H1 (cell line): Measurements from ENCODE around the gene SLC35F3. TPM values are rescaled to one million over a fixed set of nuclear protein-coding genes. Genes with fewer than 3 reads are reported as not detected.

Experiments used
- CTCF ChIA-PET: fragments of 300-600 bp; sonication (Branson Sonifier 250); formaldehyde crosslinking; loops from one replicate; lab custom pipeline; 2021; ENCODE audit not compliant: partially characterized antibody; lab: Charles Lee
- POLR2A ChIA-PET: fragments of 300-600 bp; sonication (Branson Sonifier 250); formaldehyde crosslinking; loops from one replicate; lab custom pipeline; 2021; ENCODE audit warnings: inconsistent platforms; ENCODE audit not compliant: partially characterized antibody; lab: Charles Lee
- DNase-seq, 2 experiments: peaks; one replicate each; pipeline versions ENCODE4 v3.0.0 to v3.0.0-alpha.2; 2010 to 2022; ENCODE audit warnings: low spot score in 2 of 2, low read depth in 1 of 2, mixed read lengths in 1 of 2
- FAIRE-seq: peaks from 2 replicates; lab custom pipeline; 2011; peaks lifted over from hg19 to GRCh38; lab: Jason Lieb, UNC
- H2AFZ ChIP-seq: 2 replicates; pipeline ENCODE4 v1.8.1; 2012; ENCODE audit warnings: low read length, inconsistent platforms
- H2AK5ac ChIP-seq: 2 replicates; pipeline ENCODE4 v1.6.1; 2013; ENCODE audit warnings: low read depth, low read length
- H2BK120ac ChIP-seq: replicated peaks from 2 replicates; pipeline ENCODE3; 2013; ENCODE audit warnings: low read depth, low read length, inconsistent platforms
- H2BK12ac ChIP-seq: 2 replicates; pipeline ENCODE4 v1.6.1; 2013; ENCODE audit warnings: low read depth, low read length
- H2BK15ac ChIP-seq: 2 replicates; pipeline ENCODE4 v1.6.1; 2013; ENCODE audit warnings: low read length
- H2BK20ac ChIP-seq: 2 replicates; pipeline ENCODE4 v1.6.1; 2013; ENCODE audit warnings: low read length
- H2BK5ac ChIP-seq: 2 replicates; pipeline ENCODE4 v1.6.1; 2013; ENCODE audit warnings: low read depth, low read length
- H3K14ac ChIP-seq: 2 replicates; pipeline ENCODE4 v1.6.1; 2013; ENCODE audit warnings: inconsistent platforms; ENCODE audit not compliant: insufficient read length
- H3K18ac ChIP-seq: 2 replicates; pipeline ENCODE4 v1.6.1; 2013; ENCODE audit warnings: low read length; ENCODE audit errors: extremely low read depth
- H3K23ac ChIP-seq: 2 replicates; pipeline ENCODE4 v1.6.1; 2013; ENCODE audit warnings: inconsistent platforms; ENCODE audit not compliant: insufficient read length
- H3K23me2 ChIP-seq: 2 replicates; pipeline ENCODE4 v1.6.1; 2013; ENCODE audit warnings: low read depth, low read length
- H3K27ac ChIP-seq: 2 replicates; pipeline ENCODE4 v1.6.1; 2011; ENCODE audit warnings: low read depth, low read length, inconsistent platforms
- H3K27me3 ChIP-seq, 4 experiments: replicated peaks in 1 of 4; 1 replicate in 1 of 4; 2 replicates in 3 of 4; pipeline versions ENCODE4 v1.6.1 to v1.8.1; 2011 to 2013; ENCODE audit warnings: low read length in 3 of 4, mild to moderate bottlenecking in 3 of 4, inconsistent platforms in 2 of 4, mixed read lengths in 2 of 4, moderate library complexity in 1 of 4; ENCODE audit not compliant: control insufficient read depth in 3 of 4, insufficient read depth in 3 of 4; ENCODE audit errors: extremely low read depth in 1 of 4
- H3K36me3 ChIP-seq, 4 experiments: 2 replicates each; pipeline versions ENCODE4 v1.6.1 to v1.8.1; 2011 to 2013; ENCODE audit warnings: mild to moderate bottlenecking in 4 of 4, low read length in 3 of 4, moderate library complexity in 2 of 4, control low read depth in 1 of 4, inconsistent platforms in 1 of 4; ENCODE audit not compliant: insufficient read depth in 4 of 4, control insufficient read depth in 2 of 4
- H3K4ac ChIP-seq: replicated peaks from 2 replicates; pipeline ENCODE3; 2013; ENCODE audit warnings: low read length, low read depth, mixed read lengths, inconsistent platforms; ENCODE audit not compliant: insufficient read length
- H3K4me1 ChIP-seq, 4 experiments: replicated peaks in 1 of 4; 1 replicate in 1 of 4; 2 replicates in 3 of 4; pipeline versions ENCODE4 v1.6.1 to v1.8.1; 2011 to 2013; ENCODE audit warnings: low read length in 3 of 4, inconsistent platforms in 2 of 4, mixed read lengths in 1 of 4; ENCODE audit not compliant: insufficient read depth in 4 of 4, control insufficient read depth in 3 of 4
- H3K4me2 ChIP-seq, 2 experiments: 2 replicates each; pipeline versions ENCODE4 v1.6.1 to v1.8.1; 2011 to 2013; ENCODE audit warnings: low read depth in 2 of 2, low read length in 2 of 2, control low read depth in 1 of 2, inconsistent platforms in 1 of 2, mild to moderate bottlenecking in 1 of 2; ENCODE audit not compliant: insufficient read depth in 1 of 2
- H3K4me3 ChIP-seq, 4 experiments: fragments of 200-600, 300-600 bp in 1 of 4; sonication (generic), shearing (Covaris generic), sonication (Bioruptor Twin) in 1 of 4; 2 replicates each; pipeline versions ENCODE4 v1.5.1 to v1.8.1; 2011 to 2016; ENCODE audit warnings: low read length in 4 of 4, low read depth in 3 of 4, control low read depth in 2 of 4, inconsistent platforms in 2 of 4, mild to moderate bottlenecking in 2 of 4, mixed read lengths in 1 of 4, moderate library complexity in 1 of 4; ENCODE audit not compliant: insufficient read depth in 2 of 4; ENCODE audit errors: extremely low read depth in 1 of 4
- H3K56ac ChIP-seq: replicated peaks from 2 replicates; pipeline ENCODE3; 2013; ENCODE audit warnings: low read depth, mild to moderate bottlenecking, mixed read lengths, low read length, inconsistent platforms; ENCODE audit not compliant: insufficient read length
- H3K79me1 ChIP-seq: 2 replicates; pipeline ENCODE4 v1.6.1; 2013; ENCODE audit warnings: low read depth, low read length, control low read depth
- H3K79me2 ChIP-seq, 2 experiments: 2 replicates each; pipeline versions ENCODE4 v1.6.1 to v1.8.1; 2012 to 2013; ENCODE audit warnings: low read length in 2 of 2, mild to moderate bottlenecking in 2 of 2, inconsistent platforms in 1 of 2; ENCODE audit not compliant: insufficient read depth in 2 of 2, control insufficient read depth in 1 of 2
- H3K9ac ChIP-seq, 4 experiments: replicated peaks in 1 of 4; 1 replicate in 1 of 4; 2 replicates in 3 of 4; pipeline versions ENCODE4 v1.6.1 to v1.8.1; 2011 to 2013; ENCODE audit warnings: low read depth in 3 of 4, low read length in 3 of 4, control low read depth in 2 of 4, mild to moderate bottlenecking in 2 of 4, moderate library complexity in 2 of 4, inconsistent platforms in 1 of 4; ENCODE audit errors: extremely low read depth in 1 of 4
- H3K9me3 ChIP-seq, 2 experiments: 2 replicates each; pipeline versions ENCODE4 v1.6.1 to v1.8.1; 2012 to 2013; ENCODE audit warnings: mild to moderate bottlenecking in 2 of 2, moderate library complexity in 2 of 2, control low read depth in 1 of 2, inconsistent platforms in 1 of 2, low read depth in 1 of 2, low read length in 1 of 2, mixed read lengths in 1 of 2; ENCODE audit not compliant: insufficient read depth in 2 of 2
- H4K20me1 ChIP-seq, 2 experiments: replicated peaks in 1 of 2; 2 replicates each; pipeline versions ENCODE3 to v1.8.1; 2011 to 2013; ENCODE audit warnings: inconsistent platforms in 2 of 2, low read length in 2 of 2, mild to moderate bottlenecking in 1 of 2; ENCODE audit not compliant: insufficient read depth in 2 of 2, control insufficient read depth in 1 of 2
- H4K5ac ChIP-seq: 2 replicates; pipeline ENCODE4 v1.6.1; 2013; ENCODE audit warnings: low read length, low read depth, mixed read lengths, inconsistent platforms; ENCODE audit not compliant: insufficient read length
- H4K8ac ChIP-seq: 2 replicates; pipeline ENCODE4 v1.8.0; 2013; ENCODE audit warnings: mild to moderate bottlenecking, moderate library complexity, low read length, inconsistent platforms; ENCODE audit not compliant: insufficient read depth; ENCODE audit errors: extremely low read depth
- H4K91ac ChIP-seq: replicated peaks from 2 replicates; pipeline ENCODE3; 2013; ENCODE audit warnings: low read length, mixed read lengths, inconsistent platforms; ENCODE audit not compliant: insufficient read length
- BRCA1 ChIP-seq: IDR thresholded peaks from 2 replicates; pipeline ENCODE4 v1.6.1; 2012; ENCODE audit warnings: low read depth, low read length, improper control_type of control experiment
- CBX5 ChIP-seq: fragments of 300-800, 300-1000 bp; sonication (generic); IDR thresholded peaks from 2 replicates; pipeline ENCODE4 v1.7.1; 2016; ENCODE audit warnings: antibody characterized with exemption, low read length, low read depth
- CEBPB ChIP-seq: IDR thresholded peaks from 2 replicates; pipeline ENCODE4 v1.6.1; 2012; ENCODE audit warnings: low read depth, low read length
- CHD1 ChIP-seq: IDR thresholded peaks from 2 replicates; pipeline ENCODE4 v1.6.1; 2012; ENCODE audit warnings: low read depth, low read length, improper control_type of control experiment
- KDM1A ChIP-seq: fragments of 200-600, 300-600 bp; sonication (generic); IDR thresholded peaks from 2 replicates; pipeline ENCODE4 v1.7.1; 2016; ENCODE audit warnings: mild to moderate bottlenecking, low read length, borderline replicate concordance
- PHF8 ChIP-seq: fragments of 200-600 bp; sonication (generic); conservative IDR thresholded peaks from 2 replicates; pipeline ENCODE4 v1.7.1; 2012; ENCODE audit warnings: low read depth, mild to moderate bottlenecking, inconsistent platforms, low read length, moderate library complexity
- POLR2AphosphoS5 ChIP-seq: IDR thresholded peaks from 2 replicates; pipeline ENCODE4 v1.6.1; 2011; ENCODE audit warnings: low read depth, low read length
- RBBP5 ChIP-seq: IDR thresholded peaks from 2 replicates; pipeline ENCODE4 v1.7.1; 2012; ENCODE audit warnings: low read depth, mild to moderate bottlenecking, inconsistent platforms, low read length, moderate library complexity, borderline replicate concordance
- RFX5 ChIP-seq: IDR thresholded peaks from 2 replicates; pipeline ENCODE4 v1.6.1; 2011; ENCODE audit warnings: low read depth, low read length, improper control_type of control experiment, borderline replicate concordance
- SIN3A ChIP-seq, 2 experiments: IDR thresholded peaks in 1 of 2; conservative IDR thresholded peaks in 1 of 2; 2 replicates each; pipeline ENCODE4 v1.6.1; 2011 to 2012; ENCODE audit warnings: low read length in 2 of 2, improper control_type of control experiment in 1 of 2, low read depth in 1 of 2, mild to moderate bottlenecking in 1 of 2
- SP2 ChIP-seq: IDR thresholded peaks from 2 replicates; pipeline ENCODE4 v1.6.1; 2012; ENCODE audit warnings: mild to moderate bottlenecking, low read length, inconsistent platforms
- WGBS, 2 experiments: shearing (Covaris generic) in 1 of 2; methylation state at CpG; one replicate each; pipeline versions ENCODE4 v1.1.6 to v1.1.7; 2013 to 2015; ENCODE audit warnings: low lambda C conversion rate in 2 of 2, mixed read lengths in 2 of 2, inconsistent platforms in 1 of 2, low coverage in 1 of 2, missing lambda C conversion rate in 1 of 2; ENCODE audit not compliant: insufficient replicate concordance in 2 of 2, insufficient coverage in 1 of 2, insufficient read length in 1 of 2; ENCODE audit errors: extremely low coverage in 1 of 2, missing lambda C conversion rate in 1 of 2; 5-methylcytosine and 5-hydroxymethylcytosine counted together
- polyA plus RNA-seq, 7 experiments: library from polyadenylated mRNA; depleted of rRNA in 3 of 7; stranded (reverse) in 5 of 7; unstranded in 2 of 7; fragments of >200 nt in 5 of 7; fragments of 200-250 nt in 2 of 7; gene quantifications; 1 replicate in 5 of 7; 2 replicates in 1 of 7; 4 replicates in 1 of 7; pipeline versions ENCODE4 v1.2.1 to v1.2.3, GENCODE V29; 2011 to 2013; ENCODE audit warnings: missing spikeins in 2 of 7, mixed read lengths in 2 of 7
- total RNA-seq: library from RNA; stranded (reverse); fragmentation: NEBNext Ultra II Directional; extraction: Animal tissue kit (Norgen Biotek cat#: 25700); gene quantifications from 2 replicates; pipeline ENCODE4 v1.2.1, GENCODE V29; 2021

The SLC35F3 gene
- total and polyA plus RNA-seq, 2 of the 8 experiments (the other 6 are each of a cell fraction or from before 2014, with no cell fraction given): 0.78 to 1.2 TPM

DNA sequence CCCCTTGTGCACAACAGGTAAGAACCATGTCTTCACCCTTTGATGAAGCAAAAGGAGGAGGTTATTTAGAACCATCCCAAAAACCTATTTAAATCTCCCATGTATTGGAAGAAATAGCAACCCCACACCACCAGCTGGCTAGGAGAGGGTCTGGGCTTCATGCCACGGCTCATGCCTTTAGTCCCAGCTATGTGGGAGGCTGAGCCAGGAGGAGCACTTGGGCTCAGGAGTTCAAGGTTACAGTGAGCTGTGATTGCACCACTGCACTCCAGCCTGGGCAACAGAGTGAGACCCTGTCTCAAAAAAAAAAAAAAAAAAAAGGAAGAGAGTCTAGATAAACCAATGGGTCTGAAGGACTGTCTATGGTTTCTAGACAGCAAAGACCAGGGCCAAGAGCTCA, 270.9 kb downstream of the SLC35F3 start:
- no peak overlapping the region for H2AK5ac ChIP-seq
- H3K18ac ChIP-seq: no peak overlapping the region
- H2AFZ ChIP-seq: no peak overlapping the region
- H3K27me3 ChIP-seq: no peaks in the 10 kb centered on the region
- no peak overlapping the region for H2BK5ac ChIP-seq
- H3K14ac ChIP-seq: no peak overlapping the region
- H4K91ac ChIP-seq: no peak overlapping the region
- H3K36me3 ChIP-seq: no peaks in the 10 kb centered on the region
- no peak overlapping the region for H3K23ac ChIP-seq
- DNase-seq: no peak
- H3K4me2 ChIP-seq: no peak overlapping the region
- H3K27ac ChIP-seq: no peak overlapping the region
- no peaks in the 10 kb centered on the region for H4K20me1 ChIP-seq
- H3K23me2 ChIP-seq: no peaks in the 10 kb centered on the region
- H3K79me2 ChIP-seq: no peaks in the 10 kb centered on the region
- no peak overlapping the region for H2BK15ac ChIP-seq
- no peaks in the 10 kb centered on the region for H3K79me1 ChIP-seq
- H3K56ac ChIP-seq: no peak overlapping the region
- H2BK12ac ChIP-seq: no peak overlapping the region
- H3K9me3 ChIP-seq: peaks cover 0 to 3% of the 10 kb centered on the region in 2 experiments; a peak in 1 of 4 replicates
- WGBS, 2 experiments: 68% methylated on average over 1 of the region's 1 CpG; no CpG with 5 or more reads in 1 of the 2 experiments
- no peak overlapping the region for H3K9ac ChIP-seq
- H4K5ac ChIP-seq: no peak overlapping the region
- ChIA-PET CTCF (interaction anchor here (0.6 to 3.5 kb wide), 2 partner anchors 13 to 333 kb away, joined by 3 to 9 read pairs; no protein-coding TSS in a partner anchor), POLR2A (interaction anchor here (0.7 kb wide), 1 partner anchor 868 kb away, joined by 3 read pairs; no protein-coding TSS in a partner anchor)
- no peaks in the 10 kb centered on the region; a peak in 3 of 7 replicates for H3K4me1 ChIP-seq
- no peak overlapping the region for H4K8ac ChIP-seq
- no peak overlapping the region for H3K4ac ChIP-seq
- H3K4me3 ChIP-seq: no peak overlapping the region
- FAIRE-seq: no peak
- no peak overlapping the region for H2BK120ac ChIP-seq
- no peak overlapping the region for H2BK20ac ChIP-seq
- no peak for TF ChIP-seq RBBP5
- TF ChIP-seq SIN3A (conservative IDR thresholded peaks at IDR 0.05 in 1 of 2, IDR thresholded peaks at IDR 0.05 in 1 of 2; ENCODE audit: low read depth in 1 of 2, low read length in 2 of 2): no peak
- no peak for TF ChIP-seq CHD1
- no peak for TF ChIP-seq RFX5
- no peak for TF ChIP-seq KDM1A
- TF ChIP-seq PHF8: no peak
- TF ChIP-seq SP2: no peak
- TF ChIP-seq CBX5: no peak
- TF ChIP-seq CEBPB: no peak
- TF ChIP-seq POLR2AphosphoS5: no peak
- no peak for TF ChIP-seq BRCA1
- TF ChIP-seq, all 59 proteins: peak for 0
